ENCODE measurements around the gene APLP2.
A peak's percentile ranks its signal among the peaks of the same experiment; 100 is the strongest.
"Not testable (repeated sequence)": the region's sequence is repeated elsewhere in the genome, so short reads cannot be mapped to it uniquely, and the experiment has no call there.

The APLP2 gene

DNA sequence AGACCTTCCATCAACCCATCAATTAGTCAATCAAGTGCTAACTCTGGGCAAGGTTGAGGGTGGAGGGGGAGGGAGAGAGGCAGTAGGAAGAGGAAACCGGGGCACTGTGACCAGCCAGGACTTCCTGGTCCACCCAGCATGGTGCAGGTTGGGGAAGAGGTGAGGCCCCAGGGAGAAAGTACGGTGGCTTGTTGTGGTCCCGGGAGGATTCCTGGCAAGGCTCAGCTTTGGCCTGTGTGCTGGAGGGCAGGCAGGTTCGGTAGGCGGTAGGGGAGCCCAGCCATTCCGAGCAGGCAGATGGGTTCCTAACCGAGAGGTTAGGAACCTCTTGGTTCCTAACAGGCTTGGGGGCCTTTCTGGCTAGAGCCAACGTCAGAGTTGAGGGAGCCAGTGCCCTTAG lies 100.7 kb downstream of the APLP2 start:
- no peaks in the 10 kb centered on the region for H3K9me3 ChIP-seq (ENCODE audit: control insufficient read depth, low read length)
- no peaks in the 10 kb centered on the region for H3K27me3 ChIP-seq (ENCODE audit: control insufficient read depth, insufficient read depth, low read length)
- no peak overlapping the region for H3K9ac ChIP-seq (ENCODE audit: low read length)
- H3K4me3 ChIP-seq (ENCODE audit: low read length): no peak overlapping the region
- H3K36me3 ChIP-seq (ENCODE audit: control insufficient read depth, insufficient read depth, low read length): no peaks in the 10 kb centered on the region
- H3K4me1 ChIP-seq (ENCODE audit: control insufficient read depth, insufficient read depth, low read length): peaks cover 42% of the 10 kb centered on the region

DNA sequence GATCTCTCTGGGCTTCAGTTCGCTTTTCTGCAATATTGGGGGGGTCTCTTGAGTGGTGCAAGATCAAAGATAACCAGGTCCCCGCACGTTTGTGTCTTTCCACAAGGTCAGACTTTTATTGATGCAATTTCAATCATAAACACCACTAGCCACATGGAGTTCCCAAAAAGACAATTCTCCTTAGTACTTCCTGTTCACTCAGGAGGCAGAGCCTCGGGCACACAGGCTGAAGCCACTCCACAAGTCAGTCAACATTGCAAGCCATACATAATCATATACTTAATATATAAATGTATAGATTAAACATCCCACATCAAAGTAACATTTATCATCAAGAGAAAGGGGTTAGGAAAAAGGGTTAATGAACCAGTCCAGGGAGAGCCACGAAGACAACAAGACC lies 101.8 kb downstream of the APLP2 start:
- Histone ChIP-seq H3K27me3 (ENCODE audit: control insufficient read depth, insufficient read depth, low read length) (no peaks in the 10 kb centered on the region), H3K4me1 (ENCODE audit: control insufficient read depth, insufficient read depth, low read length) (peaks cover 30% of the 10 kb centered on the region), H3K36me3 (ENCODE audit: control insufficient read depth, insufficient read depth, low read length) (no peaks in the 10 kb centered on the region), H3K4me3 (ENCODE audit: low read length) (no peak overlapping the region), H3K9ac (ENCODE audit: low read length) (no peak overlapping the region), H3K9me3 (ENCODE audit: control insufficient read depth, low read length) (no peaks in the 10 kb centered on the region)

DNA sequence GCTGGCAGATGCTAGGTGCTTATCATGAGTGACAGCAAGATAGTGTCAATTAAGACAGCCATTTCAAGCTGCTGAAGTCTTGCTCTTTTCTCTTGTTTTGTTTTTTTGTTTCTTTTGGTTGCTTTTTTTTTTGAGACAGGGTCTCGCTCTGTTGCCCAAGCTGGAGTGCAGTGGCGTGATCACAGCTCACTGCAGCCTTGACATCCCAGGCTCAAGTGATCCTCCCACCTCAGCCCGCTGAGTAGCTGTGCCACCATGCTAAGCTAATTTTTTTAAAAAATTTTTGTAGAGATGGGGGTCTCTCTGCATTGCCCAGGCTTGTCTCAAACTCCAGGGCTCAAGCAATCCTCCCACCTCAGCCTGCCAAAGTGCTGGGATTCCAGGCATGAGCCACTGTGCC lies 102.3 kb downstream of the APLP2 start:
- peaks cover 30% of the 10 kb centered on the region for H3K4me1 ChIP-seq (ENCODE audit: control insufficient read depth, insufficient read depth, low read length)
- not testable (repeated sequence) for H3K9ac ChIP-seq (ENCODE audit: low read length); H3K36me3 ChIP-seq (ENCODE audit: control insufficient read depth, insufficient read depth, low read length); H3K27me3 ChIP-seq (ENCODE audit: control insufficient read depth, insufficient read depth, low read length); H3K4me3 ChIP-seq (ENCODE audit: low read length); H3K9me3 ChIP-seq (ENCODE audit: control insufficient read depth, low read length)

DNA sequence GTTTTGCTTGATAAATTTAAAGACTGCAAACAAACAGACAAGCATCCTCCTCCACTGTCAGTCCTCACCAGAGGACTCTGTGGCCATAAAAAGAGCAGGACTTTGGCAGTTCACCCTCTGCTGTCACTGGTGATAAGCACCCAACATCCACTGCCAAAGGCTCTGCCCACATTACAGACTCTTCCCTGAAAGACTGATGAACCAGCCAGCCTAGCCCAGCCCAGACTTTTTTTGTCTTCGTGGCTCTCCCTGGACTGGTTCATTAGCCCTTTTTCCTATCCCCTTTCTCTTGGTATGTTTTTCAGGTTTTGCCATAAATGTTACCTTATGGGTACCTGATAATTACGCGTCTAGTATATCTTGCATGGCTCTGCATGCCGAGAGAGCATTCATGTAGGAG lies 104.9 kb downstream of the APLP2 start:
- Histone ChIP-seq H3K9me3 (ENCODE audit: control insufficient read depth, low read length) (no peaks in the 10 kb centered on the region), H3K27me3 (ENCODE audit: control insufficient read depth, insufficient read depth, low read length) (no peaks in the 10 kb centered on the region), H3K4me3 (ENCODE audit: low read length) (no peak overlapping the region), H3K9ac (ENCODE audit: low read length) (no peak overlapping the region), H3K36me3 (ENCODE audit: control insufficient read depth, insufficient read depth, low read length) (no peaks in the 10 kb centered on the region), H3K4me1 (ENCODE audit: control insufficient read depth, insufficient read depth, low read length) (peaks cover 36% of the 10 kb centered on the region)

DNA sequence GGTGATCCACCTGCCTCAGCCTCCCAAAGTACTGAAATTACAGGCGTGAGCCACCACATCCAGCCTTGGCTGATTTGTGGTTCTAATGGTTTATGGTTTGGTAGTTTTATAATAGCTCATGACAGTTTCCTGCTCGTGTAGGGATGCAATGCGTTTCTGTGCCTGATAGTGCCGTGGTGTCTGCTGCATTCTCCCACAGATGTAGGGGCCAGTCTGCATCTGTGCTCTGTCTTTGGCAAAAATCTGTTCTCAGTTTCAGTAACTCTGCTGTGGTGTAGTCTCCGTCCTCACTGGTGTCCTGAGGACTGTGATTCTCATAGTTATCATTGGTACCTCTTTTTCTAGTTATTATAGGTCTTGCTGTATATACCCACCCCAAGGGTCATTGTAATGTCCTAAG lies 106.2 kb downstream of the APLP2 start:
- Histone ChIP-seq H3K36me3 (ENCODE audit: control insufficient read depth, insufficient read depth, low read length) (no peaks in the 10 kb centered on the region), H3K4me1 (ENCODE audit: control insufficient read depth, insufficient read depth, low read length) (peaks cover 36% of the 10 kb centered on the region), H3K4me3 (ENCODE audit: low read length) (no peak overlapping the region), H3K9me3 (ENCODE audit: control insufficient read depth, low read length) (no peaks in the 10 kb centered on the region), H3K27me3 (ENCODE audit: control insufficient read depth, insufficient read depth, low read length) (no peaks in the 10 kb centered on the region), H3K9ac (ENCODE audit: low read length) (no peak overlapping the region)

DNA sequence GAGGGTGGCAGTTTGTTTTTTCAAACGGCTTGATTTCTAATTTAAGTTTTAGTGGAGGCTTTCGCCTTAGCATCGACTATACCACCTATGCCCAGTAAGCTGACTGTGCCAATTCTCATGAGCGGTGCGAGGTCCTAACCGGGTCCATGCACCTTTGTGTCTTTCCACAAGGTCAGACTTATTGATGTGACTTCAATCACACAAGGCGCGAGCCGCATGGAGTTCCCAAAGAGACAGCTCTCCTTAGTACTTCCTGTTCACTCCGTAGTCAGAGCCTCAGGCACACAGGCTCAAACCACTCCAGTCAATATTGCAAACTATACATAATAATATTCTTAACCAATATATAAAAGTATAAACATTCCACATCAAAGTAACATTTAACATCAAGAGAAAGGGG lies 108.1 kb downstream of the APLP2 start:
- Histone ChIP-seq H3K27me3 (ENCODE audit: control insufficient read depth, insufficient read depth, low read length) (no peaks in the 10 kb centered on the region), H3K4me3 (ENCODE audit: low read length) (no peak overlapping the region), H3K4me1 (ENCODE audit: control insufficient read depth, insufficient read depth, low read length) (peaks cover 52% of the 10 kb centered on the region), H3K9ac (ENCODE audit: low read length) (no peak overlapping the region), H3K9me3 (ENCODE audit: control insufficient read depth, low read length) (no peaks in the 10 kb centered on the region), H3K36me3 (ENCODE audit: control insufficient read depth, insufficient read depth, low read length) (no peaks in the 10 kb centered on the region)

DNA sequence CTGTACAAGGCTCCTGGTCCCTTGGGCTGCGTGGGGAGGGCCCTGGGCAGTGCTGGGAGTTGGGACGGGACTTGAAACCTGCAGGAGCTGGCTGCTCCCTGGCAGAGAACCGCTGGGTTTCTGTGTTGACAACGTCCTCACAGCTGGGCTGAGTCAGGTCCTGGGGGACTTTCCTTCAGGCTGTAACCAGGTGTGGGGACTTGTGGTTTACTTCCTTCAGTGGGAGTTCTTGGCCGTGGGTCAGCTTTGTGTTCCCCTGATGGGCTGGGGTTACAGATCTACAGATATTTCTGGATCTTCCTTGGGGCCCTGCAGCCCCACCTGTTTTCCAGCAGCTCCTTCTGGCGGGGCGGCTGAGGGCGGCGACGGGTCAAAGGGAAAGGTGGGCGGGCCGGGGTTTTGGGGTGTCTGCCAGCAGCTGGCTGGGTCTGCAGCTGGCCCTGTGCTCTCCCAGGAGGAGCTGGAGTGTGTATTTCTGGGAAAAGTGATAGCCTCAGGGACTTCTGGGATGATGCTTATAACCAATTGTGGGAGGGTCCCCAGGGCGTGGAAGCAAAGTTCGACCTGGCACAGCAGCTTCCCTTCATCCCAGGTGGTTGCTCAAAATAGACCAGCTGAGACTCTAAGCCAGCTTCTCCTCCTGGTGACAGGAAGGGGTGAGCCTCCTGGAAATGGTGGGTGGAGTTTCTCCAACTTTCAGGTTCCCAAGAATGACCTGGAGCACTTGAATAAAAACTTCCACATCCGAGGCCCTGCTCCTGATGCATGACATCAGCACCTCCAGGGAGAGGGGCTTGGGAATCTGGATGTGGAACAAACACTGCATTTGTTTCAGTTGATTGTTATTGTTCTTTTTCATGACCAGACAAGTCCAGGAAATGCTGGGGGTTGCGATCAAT lies 109.0 kb downstream of the APLP2 start:
- peak overlapping the region; percentile 28 for H3K9ac ChIP-seq (ENCODE audit: low read length)
- H3K36me3 ChIP-seq (ENCODE audit: control insufficient read depth, insufficient read depth, low read length): no peaks in the 10 kb centered on the region
- H3K4me3 ChIP-seq (ENCODE audit: low read length): no peak overlapping the region
- H3K9me3 ChIP-seq (ENCODE audit: control insufficient read depth, low read length): no peaks in the 10 kb centered on the region
- H3K4me1 ChIP-seq (ENCODE audit: control insufficient read depth, insufficient read depth, low read length): peaks cover 52% of the 10 kb centered on the region
- H3K27me3 ChIP-seq (ENCODE audit: control insufficient read depth, insufficient read depth, low read length): no peaks in the 10 kb centered on the region

DNA sequence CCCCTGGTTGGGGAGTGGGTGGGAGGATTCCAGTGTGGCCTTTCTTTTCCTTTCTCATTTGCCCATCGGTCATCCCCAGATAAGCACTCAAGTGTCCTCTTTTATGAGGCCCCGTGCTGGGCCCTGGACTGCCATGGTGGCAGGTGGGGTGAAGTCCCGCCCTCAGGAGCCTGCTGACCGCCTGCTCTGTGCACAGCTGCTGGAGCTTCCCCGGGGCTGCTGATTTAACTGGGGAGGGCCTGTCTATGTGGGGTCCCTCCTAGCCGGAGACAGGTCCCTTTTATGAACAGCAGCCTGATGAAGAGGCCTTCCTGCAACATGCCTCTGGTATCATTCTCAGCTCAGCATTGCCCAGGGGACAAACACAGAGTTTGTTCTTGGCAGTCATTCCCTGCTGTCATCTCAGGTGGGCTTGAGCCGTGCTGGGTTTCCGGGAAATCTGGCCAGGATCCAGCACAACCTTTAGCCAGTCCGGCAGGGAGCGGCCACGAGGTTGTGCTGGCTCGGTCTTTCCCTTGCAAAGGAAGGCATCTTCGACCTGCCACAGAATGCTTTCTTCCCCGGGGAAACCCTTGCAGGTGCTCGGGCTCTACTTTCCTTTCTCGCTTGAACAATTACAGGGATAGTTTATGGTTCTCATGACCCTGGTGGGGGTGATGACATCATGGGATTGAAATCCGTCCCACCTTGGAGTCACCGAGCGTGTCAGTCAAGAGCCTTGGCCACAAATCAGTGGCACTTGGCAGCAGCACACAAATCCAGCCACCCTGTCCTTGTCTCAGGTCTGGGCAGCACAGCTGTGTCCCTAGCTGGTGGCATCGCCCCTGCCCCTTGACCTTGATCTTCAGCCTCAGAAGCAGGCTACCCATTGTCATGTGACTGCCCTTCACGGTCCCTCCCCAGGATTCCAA lies 110.0 kb downstream of the APLP2 start:
- Histone ChIP-seq H3K9me3 (ENCODE audit: control insufficient read depth, low read length) (no peaks in the 10 kb centered on the region), H3K4me1 (ENCODE audit: control insufficient read depth, insufficient read depth, low read length) (peaks cover 52% of the 10 kb centered on the region), H3K4me3 (ENCODE audit: low read length) (no peak overlapping the region), H3K36me3 (ENCODE audit: control insufficient read depth, insufficient read depth, low read length) (no peaks in the 10 kb centered on the region), H3K27me3 (ENCODE audit: control insufficient read depth, insufficient read depth, low read length) (no peaks in the 10 kb centered on the region), H3K9ac (ENCODE audit: low read length) (no peak overlapping the region)

DNA sequence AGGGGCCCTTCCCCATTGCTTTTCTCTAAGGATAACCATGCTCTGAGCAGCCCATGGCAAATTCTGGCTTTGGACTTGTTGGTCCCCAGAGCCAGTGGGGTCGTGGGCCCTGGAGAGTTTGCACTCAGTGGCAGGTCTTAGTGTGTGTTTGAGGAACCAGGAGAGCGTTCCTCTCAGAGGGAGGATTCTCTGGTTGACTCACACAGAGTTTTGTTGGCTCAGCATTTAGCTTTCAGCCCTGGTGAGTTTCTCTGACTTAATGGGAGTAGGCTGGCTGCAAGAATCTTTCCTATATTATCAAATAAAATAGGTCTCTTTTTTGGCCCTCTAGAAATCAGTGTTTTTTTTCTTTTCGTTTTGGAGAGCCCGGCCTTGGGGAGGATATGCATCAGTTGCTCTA lies 110.8 kb downstream of the APLP2 start:
- Histone ChIP-seq H3K4me3 (ENCODE audit: low read length) (no peak overlapping the region), H3K4me1 (ENCODE audit: control insufficient read depth, insufficient read depth, low read length) (peaks cover 52% of the 10 kb centered on the region), H3K9ac (ENCODE audit: low read length) (no peak overlapping the region), H3K27me3 (ENCODE audit: control insufficient read depth, insufficient read depth, low read length) (no peaks in the 10 kb centered on the region), H3K9me3 (ENCODE audit: control insufficient read depth, low read length) (no peaks in the 10 kb centered on the region), H3K36me3 (ENCODE audit: control insufficient read depth, insufficient read depth, low read length) (no peaks in the 10 kb centered on the region)

DNA sequence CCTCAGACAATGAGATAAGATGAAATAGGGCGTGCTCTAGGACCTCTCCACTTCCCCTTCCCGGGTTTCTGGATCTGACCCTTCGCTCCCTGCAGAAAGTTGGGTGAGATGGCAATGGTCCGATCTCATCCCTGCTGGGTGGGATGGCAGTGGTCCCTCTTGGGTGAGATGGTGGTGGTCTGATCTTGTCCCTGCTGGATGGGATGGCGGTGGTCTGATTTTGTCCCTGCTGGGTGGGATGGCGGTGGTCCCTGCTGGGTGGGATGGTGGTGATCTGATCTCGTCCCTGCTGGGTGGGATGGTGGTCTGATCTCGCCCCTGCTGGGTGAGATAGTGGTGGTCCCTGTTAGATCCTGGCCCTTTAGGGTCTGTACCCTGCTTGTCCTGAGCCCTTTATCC lies 111.2 kb downstream of the APLP2 start:
- H3K36me3 ChIP-seq (ENCODE audit: control insufficient read depth, insufficient read depth, low read length): no peaks in the 10 kb centered on the region
- H3K9ac ChIP-seq (ENCODE audit: low read length): no peak overlapping the region
- peaks cover 52% of the 10 kb centered on the region for H3K4me1 ChIP-seq (ENCODE audit: control insufficient read depth, insufficient read depth, low read length)
- no peaks in the 10 kb centered on the region for H3K27me3 ChIP-seq (ENCODE audit: control insufficient read depth, insufficient read depth, low read length)
- no peak overlapping the region for H3K4me3 ChIP-seq (ENCODE audit: low read length)
- no peaks in the 10 kb centered on the region for H3K9me3 ChIP-seq (ENCODE audit: control insufficient read depth, low read length)

DNA sequence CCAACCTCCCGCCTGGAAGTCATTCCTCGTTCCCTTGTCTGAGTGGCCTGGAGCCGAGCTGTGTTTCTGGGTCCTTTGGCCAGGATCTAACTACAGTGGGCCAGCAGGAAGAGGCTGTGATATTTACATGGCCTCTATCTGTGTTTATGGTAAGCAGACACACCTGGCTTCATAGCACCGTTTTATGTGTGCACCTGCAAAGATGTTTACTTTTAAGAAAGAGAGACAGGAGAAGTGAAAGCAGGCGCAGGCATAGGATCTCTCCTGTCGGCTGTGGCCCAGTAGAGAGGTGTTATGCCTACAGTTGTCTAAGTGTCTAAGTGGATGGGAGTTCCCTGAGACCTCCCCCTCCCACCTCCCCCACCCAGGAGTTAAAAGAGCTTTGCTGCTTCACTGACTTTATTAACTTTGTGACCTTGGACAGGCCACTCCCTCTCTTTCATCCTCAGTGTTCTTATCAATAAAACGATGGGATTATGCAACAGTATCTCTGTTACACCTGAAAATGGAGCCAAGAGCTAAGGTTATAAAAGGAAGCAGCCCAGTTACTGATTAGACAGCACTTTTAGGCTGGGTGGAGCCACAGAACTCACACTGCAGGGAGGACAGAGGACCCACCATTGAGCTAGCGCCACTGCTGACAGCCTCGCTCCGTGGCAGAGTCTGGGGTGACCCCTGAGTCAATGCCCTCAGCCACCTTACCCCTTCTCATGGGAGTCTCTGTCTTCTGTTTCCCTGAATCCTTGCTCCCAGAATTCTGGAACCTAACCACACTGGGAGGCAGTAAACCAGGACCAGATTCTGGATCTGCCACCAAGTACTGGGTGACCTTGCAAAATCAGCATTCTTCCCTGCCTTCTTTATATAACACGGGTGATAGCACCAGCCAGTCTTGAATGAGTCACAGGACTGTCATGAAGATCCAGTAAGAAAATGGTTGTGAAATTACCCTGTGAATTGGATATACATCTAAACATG lies 111.9 kb downstream of the APLP2 start:
- H3K4me3 ChIP-seq (ENCODE audit: low read length): no peak overlapping the region
- no peak overlapping the region for H3K9ac ChIP-seq (ENCODE audit: low read length)
- no peaks in the 10 kb centered on the region for H3K36me3 ChIP-seq (ENCODE audit: control insufficient read depth, insufficient read depth, low read length)
- H3K4me1 ChIP-seq (ENCODE audit: control insufficient read depth, insufficient read depth, low read length): peaks cover 52% of the 10 kb centered on the region
- H3K27me3 ChIP-seq (ENCODE audit: control insufficient read depth, insufficient read depth, low read length): no peaks in the 10 kb centered on the region
- no peaks in the 10 kb centered on the region for H3K9me3 ChIP-seq (ENCODE audit: control insufficient read depth, low read length)
